Left ventricle myocardium inferior (tissue), 1 donor: ENCODE data around the gene TNS3. TPM values are rescaled to one million over a fixed set of nuclear protein-coding genes. Genes with fewer than 3 reads are reported as not detected.
"Not testable (repeated sequence)": the region's sequence is repeated elsewhere in the genome, so short reads cannot be mapped to it uniquely, and the experiment has no call there.

Source experiments
- DNase-seq: peaks from one replicate; pipeline ENCODE4 v3.0.0-alpha.2; 2020
- H3K27ac ChIP-seq: fragments of 200-600 bp; replicated peaks from 2 replicates; pipeline ENCODE4 v1.8.0; 2021
- H3K27me3 ChIP-seq: fragments of 200-600 bp; 2 replicates; pipeline ENCODE4 v1.8.0; 2021; ENCODE audit warnings: low read depth
- H3K36me3 ChIP-seq: fragments of 200-600 bp; 2 replicates; pipeline ENCODE4 v1.8.0; 2021
- H3K4me1 ChIP-seq: fragments of 200-600 bp; 2 replicates; pipeline ENCODE4 v1.8.0; 2021
- H3K4me3 ChIP-seq: fragments of 200-600 bp; 2 replicates; pipeline ENCODE4 v1.8.0; 2021; ENCODE audit warnings: mild to moderate bottlenecking, moderate library complexity
- H3K9me3 ChIP-seq: fragments of 200-600 bp; replicated peaks from 2 replicates; pipeline ENCODE4 v1.8.0; 2021
- CTCF ChIP-seq: fragments of 200-600 bp; IDR thresholded peaks from 2 replicates; pipeline ENCODE4 v1.8.0; 2021; ENCODE audit warnings: antibody characterized with exemption, mild to moderate bottlenecking, borderline replicate concordance
- intact Hi-C: fragments of 100-400 bp; cut with micrococcal nuclease; formaldehyde crosslinking; loops from one replicate; pipeline ENCODE4 v1.11.0; 2022
- total RNA-seq: library from RNA; stranded (reverse); fragmentation: NEBNext Ultra II Directional; extraction: Animal tissue kit (Norgen Biotek cat#: 25700); gene quantifications from one replicate; pipeline ENCODE4 v1.2.1, GENCODE V29; 2021
- donor health status: DM: no; HTN: yes; CAD: no; lungs with severe emphysema.

The TNS3 gene
- total RNA-seq, 1 donor from 2014 or later: 40.6 TPM

- Histone ChIP-seq H3K4me1 (peaks cover 8% of the 10 kb centered on the region), H3K27ac (no peak overlapping the region), H3K9me3 (no peaks in the 10 kb centered on the region), H3K27me3 (no peaks in the 10 kb centered on the region), H3K36me3 (no peaks in the 10 kb centered on the region), H3K4me3 (no peak overlapping the region)
- TF ChIP-seq CTCF: no peak
- no peak for DNase-seq
- intact Hi-C loops: no loop called here
Measured at GRCh38 chr7:47617131-47617530, 35.2 kb upstream of the TNS3 start.

- intact Hi-C loops: no loop called here
- Histone ChIP-seq H3K4me3 (no peak overlapping the region), H3K9me3 (no peaks in the 10 kb centered on the region), H3K27me3 (no peaks in the 10 kb centered on the region), H3K36me3 (no peaks in the 10 kb centered on the region), H3K4me1 (peaks cover 8% of the 10 kb centered on the region), H3K27ac (no peak overlapping the region)
- TF ChIP-seq CTCF: no peak
- DNase-seq: no peak
Measured at GRCh38 chr7:47614450-47614849, 32.5 kb upstream of the TNS3 start.

- TF ChIP-seq CTCF: no peak
- peak overlapping the region; percentile 78 for H3K27ac ChIP-seq
- DNase-seq: no peak
Measured at GRCh38 chr7:47611045-47611511, 29.2 kb upstream of the TNS3 start.

GRCh38 chr7:47610506-47611044 lies 28.7 kb upstream of the TNS3 start:
- TF ChIP-seq CTCF: no peak
- no peaks in the 10 kb centered on the region for H3K9me3 ChIP-seq
- peaks cover 8% of the 10 kb centered on the region for H3K4me1 ChIP-seq
- H3K27ac ChIP-seq: peak overlapping the region; percentile 78
- intact Hi-C loops: no loop called here
- no peaks in the 10 kb centered on the region for H3K36me3 ChIP-seq
- H3K27me3 ChIP-seq: no peaks in the 10 kb centered on the region
- no peak overlapping the region for H3K4me3 ChIP-seq
- no peak for DNase-seq

More at GRCh38 chr7:47611045-47611511, 29.2 kb upstream of the TNS3 start:
- no peak overlapping the region for H3K4me3 ChIP-seq
- peaks cover 8% of the 10 kb centered on the region for H3K4me1 ChIP-seq
- H3K27me3 ChIP-seq: no peaks in the 10 kb centered on the region
- intact Hi-C loops: no loop called here
- no peaks in the 10 kb centered on the region for H3K36me3 ChIP-seq
- H3K9me3 ChIP-seq: no peaks in the 10 kb centered on the region

- intact Hi-C loops: no loop called here
- H3K36me3 ChIP-seq: no peaks in the 10 kb centered on the region
- H3K4me3 ChIP-seq: no peak overlapping the region
- no peaks in the 10 kb centered on the region for H3K27me3 ChIP-seq
- peaks cover 14% of the 10 kb centered on the region for H3K4me1 ChIP-seq
- H3K9me3 ChIP-seq: no peaks in the 10 kb centered on the region
- peak overlapping the region; percentile 78 for H3K27ac ChIP-seq
- TF ChIP-seq CTCF: no peak
- peak; percentile 35 for DNase-seq
Measured at GRCh38 chr7:47609803-47610452, 28.0 kb upstream of the TNS3 start.

GRCh38 chr7:47606593-47607046 lies 24.7 kb upstream of the TNS3 start:
- peaks cover 22% of the 10 kb centered on the region for H3K4me1 ChIP-seq
- H3K27ac ChIP-seq, intact Hi-C loops, H3K27me3 ChIP-seq, DNase-seq, H3K36me3 ChIP-seq, H3K9me3 ChIP-seq, H3K4me3 ChIP-seq: not testable (repeated sequence)
